ENCODE results near the gene PRSS2. TPM values are rescaled to one million over a fixed set of nuclear protein-coding genes. Genes with fewer than 3 reads are reported as not detected.

The PRSS2 gene
- total and polyA plus RNA-seq, 2 donors from 2014 or later: not detected

DNA sequence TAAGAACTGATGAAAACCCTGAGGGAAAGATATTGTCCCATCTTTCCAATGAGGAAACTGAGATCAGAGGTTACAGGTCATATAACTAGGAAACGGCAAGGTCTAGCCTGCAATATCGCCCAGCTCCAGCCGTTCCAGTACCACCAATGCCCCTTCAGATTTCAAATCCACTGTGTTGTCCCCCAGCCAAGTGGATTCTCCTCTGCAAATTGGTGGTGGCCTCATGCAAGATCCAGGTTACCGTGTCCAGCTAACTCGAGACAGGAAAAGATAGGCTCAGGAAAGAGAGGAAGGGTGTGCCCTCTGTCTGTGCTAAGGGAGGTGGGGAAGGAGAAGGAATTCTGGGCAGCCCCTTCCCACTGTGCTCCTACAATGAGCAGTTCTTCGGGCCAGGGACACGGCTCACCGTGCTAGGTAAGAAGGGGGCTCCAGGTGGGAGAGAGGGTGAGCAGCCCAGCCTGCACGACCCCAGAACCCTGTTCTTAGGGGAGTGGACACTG, 25.3 kb downstream of the PRSS2 start:
- H3K36me3 ChIP-seq (ENCODE audit: control insufficient read depth in 2 of 3, insufficient read depth in 3 of 3, low read length in 3 of 3): no peaks in the 10 kb centered on the region
- peaks cover 0 to 6% (median 0%) of the 10 kb centered on the region in 3 donors for H3K4me1 ChIP-seq (ENCODE audit: control insufficient read depth in 2 of 3, insufficient read depth in 2 of 3, low read depth in 1 of 3, low read length in 3 of 3)
- no peak overlapping the region for H3K27ac ChIP-seq (ENCODE audit: low read depth in 2 of 2, low read length in 2 of 2)
- H3K9me3 ChIP-seq (ENCODE audit: control insufficient read depth in 2 of 3, insufficient read depth in 1 of 3, low read length in 3 of 3): no peaks in the 10 kb centered on the region
- H3K27me3 ChIP-seq (ENCODE audit: control insufficient read depth, insufficient read depth, low read length): peaks cover 24% of the 10 kb centered on the region
- FAIRE-seq: no peak
- no peak overlapping the region for H3K4me3 ChIP-seq (ENCODE audit: low read length in 3 of 3)
- no peak overlapping the region for H3K9ac ChIP-seq (ENCODE audit: low read length in 3 of 3)
- DNase-seq: no peak
- intact Hi-C loops (cut with DNase I): no loop called here
- TF ChIP-seq CTCF (IDR thresholded peaks at IDR 0.05; ENCODE audit: borderline replicate concordance, extremely low read depth, insufficient read depth): no peak

- Histone ChIP-seq H3K27me3 (ENCODE audit: control insufficient read depth, insufficient read depth, low read length) (peaks cover 24% of the 10 kb centered on the region), H3K36me3 (ENCODE audit: control insufficient read depth in 2 of 3, insufficient read depth in 3 of 3, low read length in 3 of 3) (no peaks in the 10 kb centered on the region), H3K9ac (ENCODE audit: low read length in 3 of 3) (no peak overlapping the region), H3K4me1 (ENCODE audit: control insufficient read depth in 2 of 3, insufficient read depth in 2 of 3, low read depth in 1 of 3, low read length in 3 of 3) (peaks cover 0 to 6% (median 0%) of the 10 kb centered on the region in 3 donors), H3K4me3 (ENCODE audit: low read length in 3 of 3) (peak overlapping the region in 1 of 3 donors; percentile 21), H3K9me3 (ENCODE audit: control insufficient read depth in 2 of 3, insufficient read depth in 1 of 3, low read length in 3 of 3) (no peaks in the 10 kb centered on the region), H3K27ac (ENCODE audit: low read depth in 2 of 2, low read length in 2 of 2) (no peak overlapping the region)
- no peak for TF ChIP-seq CTCF (IDR thresholded peaks at IDR 0.05; ENCODE audit: borderline replicate concordance, extremely low read depth, insufficient read depth)
- intact Hi-C loops (cut with DNase I): no loop called here
- DNase-seq (peak in 4 of 5 donors; percentile 12 to 80 (median 24)), FAIRE-seq (no peak)
Observed at GRCh38 chr7:142796501-142797390, 26.0 kb downstream of the PRSS2 start.

DNA sequence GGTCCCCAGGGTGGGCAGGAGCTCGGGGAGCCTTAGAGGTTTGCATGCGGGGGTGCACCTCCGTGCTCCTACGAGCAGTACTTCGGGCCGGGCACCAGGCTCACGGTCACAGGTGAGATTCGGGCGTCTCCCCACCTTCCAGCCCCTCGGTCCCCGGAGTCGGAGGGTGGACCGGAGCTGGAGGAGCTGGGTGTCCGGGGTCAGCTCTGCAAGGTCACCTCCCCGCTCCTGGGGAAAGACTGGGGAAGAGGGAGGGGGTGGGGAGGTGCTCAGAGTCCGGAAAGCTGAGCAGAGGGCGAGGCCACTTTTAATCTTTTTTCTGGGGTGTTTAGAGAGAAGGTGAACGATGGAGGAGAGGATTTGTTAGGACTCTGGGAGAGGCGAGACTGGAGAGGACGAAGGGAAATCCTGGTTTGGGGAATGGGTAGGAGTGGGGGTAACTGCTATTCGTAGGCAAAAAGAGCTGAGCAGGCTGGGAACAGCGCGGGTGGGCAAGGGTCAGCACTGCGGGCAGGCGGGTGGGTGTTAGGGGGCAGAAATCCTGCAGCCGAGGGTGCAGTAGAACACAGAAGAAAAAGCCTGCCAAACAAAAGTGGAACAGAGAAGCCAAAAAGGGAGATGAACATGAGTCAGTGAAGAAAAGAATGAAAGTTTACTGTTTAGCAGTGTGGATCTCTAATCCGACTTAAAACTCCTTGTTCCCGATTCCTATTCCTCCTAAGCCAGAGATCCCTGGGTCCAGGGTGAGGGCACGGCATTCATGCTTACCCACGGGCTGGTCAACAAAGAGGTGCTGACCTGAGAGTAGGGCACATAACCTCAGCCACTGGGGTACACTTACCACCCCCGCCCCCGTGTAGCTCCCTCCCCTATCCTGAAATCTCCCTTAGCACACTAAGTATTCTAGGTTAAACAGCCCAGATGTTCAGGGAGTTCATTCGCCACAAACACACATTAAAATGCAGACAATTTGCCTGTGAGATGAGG, 26.9 kb downstream of the PRSS2 start:
- peaks cover 24% of the 10 kb centered on the region for H3K27me3 ChIP-seq (ENCODE audit: control insufficient read depth, insufficient read depth, low read length)
- DNase-seq (peak in 1 of 5 donors; percentile 64), FAIRE-seq (no peak)
- H3K4me1 ChIP-seq (ENCODE audit: control insufficient read depth in 2 of 3, insufficient read depth in 2 of 3, low read depth in 1 of 3, low read length in 3 of 3): peaks cover 0 to 6% (median 0%) of the 10 kb centered on the region in 3 donors
- TF ChIP-seq CTCF (IDR thresholded peaks at IDR 0.05; ENCODE audit: borderline replicate concordance, extremely low read depth, insufficient read depth): no peak
- H3K36me3 ChIP-seq (ENCODE audit: control insufficient read depth in 2 of 3, insufficient read depth in 3 of 3, low read length in 3 of 3): no peaks in the 10 kb centered on the region
- intact Hi-C loops (cut with DNase I): no loop called here
- peak overlapping the region in 2 of 3 donors; percentile 9 to 17 for H3K4me3 ChIP-seq (ENCODE audit: low read length in 3 of 3)
- H3K27ac ChIP-seq (ENCODE audit: low read depth in 2 of 2, low read length in 2 of 2): peak overlapping the region in 1 of 2 donors; percentile 48
- no peaks in the 10 kb centered on the region for H3K9me3 ChIP-seq (ENCODE audit: control insufficient read depth in 2 of 3, insufficient read depth in 1 of 3, low read length in 3 of 3)
- H3K9ac ChIP-seq (ENCODE audit: low read length in 3 of 3): no peak overlapping the region
